Colonic mucosa (tissue), 4 donors: ENCODE measurements around the gene IFT25. TPM values are rescaled to one million over a fixed set of nuclear protein-coding genes. Genes with fewer than 3 reads are reported as not detected.

Experiments used
- DNase-seq: peaks from one replicate; pipeline ENCODE4 v3.0.0-alpha.2; 2020
- H3K27ac ChIP-seq: fragments of 200-600 bp; one replicate; pipeline ENCODE4 v1.8.0; 2021
- H3K27me3 ChIP-seq: fragments of 200-600 bp; one replicate; pipeline ENCODE4 v1.8.0; 2021
- H3K36me3 ChIP-seq: fragments of 200-600 bp; one replicate; pipeline ENCODE4 v1.8.0; 2021
- H3K4me1 ChIP-seq: fragments of 200-600 bp; one replicate; pipeline ENCODE4 v1.8.0; 2021; ENCODE audit warnings: mild to moderate bottlenecking
- H3K4me3 ChIP-seq: fragments of 200-600 bp; one replicate; pipeline ENCODE4 v1.8.0; 2021
- H3K9ac ChIP-seq, 2 donors: one replicate each; pipeline ENCODE4 v1.7.0; 2013; ENCODE audit warnings: control low read depth in 2 of 2, low read depth in 2 of 2, low read length in 2 of 2
- H3K9me3 ChIP-seq: fragments of 200-600 bp; one replicate; pipeline ENCODE4 v1.8.0; 2021
- intact Hi-C: fragments of 100-400 bp; cut with DNase I; formaldehyde crosslinking; loops from one replicate; pipeline ENCODE4 v1.14.1; 2022
- total RNA-seq, 2 donors: library from RNA; stranded (reverse); fragmentation: NEBNext Ultra II Directional in 1 of 2; extraction: Animal tissue kit (Norgen Biotek cat#: 25700) in 1 of 2; gene quantifications; one replicate each; pipeline ENCODE4 v1.2.1, GENCODE V29; 2021
- TF ChIP-seq, protein P1 (sequence below): fragments of 200-600 bp; IDR thresholded peaks from one replicate; pipeline ENCODE4 v1.8.0; 2022; ENCODE audit warnings: antibody characterized with exemption, mild to moderate bottlenecking
- donor health status: healthy.
- donor health status: DM: no; HTN: no; CAD: no.
- donor health status: DM: no; HTN: no; CAD: no.

The IFT25 gene
- total RNA-seq, 2 donors from 2014 or later = 15.1 to 17.5 TPM

GRCh38 chr1:53943090-53943489 is 2.4 kb downstream of the IFT25 start:
- intact Hi-C loops = no loop called here
- H3K36me3 ChIP-seq = no peaks in the 10 kb centered on the region
- TF ChIP-seq, protein P1, sequence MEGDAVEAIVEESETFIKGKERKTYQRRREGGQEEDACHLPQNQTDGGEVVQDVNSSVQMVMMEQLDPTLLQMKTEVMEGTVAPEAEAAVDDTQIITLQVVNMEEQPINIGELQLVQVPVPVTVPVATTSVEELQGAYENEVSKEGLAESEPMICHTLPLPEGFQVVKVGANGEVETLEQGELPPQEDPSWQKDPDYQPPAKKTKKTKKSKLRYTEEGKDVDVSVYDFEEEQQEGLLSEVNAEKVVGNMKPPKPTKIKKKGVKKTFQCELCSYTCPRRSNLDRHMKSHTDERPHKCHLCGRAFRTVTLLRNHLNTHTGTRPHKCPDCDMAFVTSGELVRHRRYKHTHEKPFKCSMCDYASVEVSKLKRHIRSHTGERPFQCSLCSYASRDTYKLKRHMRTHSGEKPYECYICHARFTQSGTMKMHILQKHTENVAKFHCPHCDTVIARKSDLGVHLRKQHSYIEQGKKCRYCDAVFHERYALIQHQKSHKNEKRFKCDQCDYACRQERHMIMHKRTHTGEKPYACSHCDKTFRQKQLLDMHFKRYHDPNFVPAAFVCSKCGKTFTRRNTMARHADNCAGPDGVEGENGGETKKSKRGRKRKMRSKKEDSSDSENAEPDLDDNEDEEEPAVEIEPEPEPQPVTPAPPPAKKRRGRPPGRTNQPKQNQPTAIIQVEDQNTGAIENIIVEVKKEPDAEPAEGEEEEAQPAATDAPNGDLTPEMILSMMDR = no peak
- H3K27me3 ChIP-seq = no peaks in the 10 kb centered on the region
- no peak overlapping the region for H3K27ac ChIP-seq
- H3K4me3 ChIP-seq = no peak overlapping the region
- no peaks in the 10 kb centered on the region for H3K9me3 ChIP-seq
- H3K4me1 ChIP-seq = peaks cover 3% of the 10 kb centered on the region
- no peak overlapping the region for H3K9ac ChIP-seq
- DNase-seq = no peak

DNA sequence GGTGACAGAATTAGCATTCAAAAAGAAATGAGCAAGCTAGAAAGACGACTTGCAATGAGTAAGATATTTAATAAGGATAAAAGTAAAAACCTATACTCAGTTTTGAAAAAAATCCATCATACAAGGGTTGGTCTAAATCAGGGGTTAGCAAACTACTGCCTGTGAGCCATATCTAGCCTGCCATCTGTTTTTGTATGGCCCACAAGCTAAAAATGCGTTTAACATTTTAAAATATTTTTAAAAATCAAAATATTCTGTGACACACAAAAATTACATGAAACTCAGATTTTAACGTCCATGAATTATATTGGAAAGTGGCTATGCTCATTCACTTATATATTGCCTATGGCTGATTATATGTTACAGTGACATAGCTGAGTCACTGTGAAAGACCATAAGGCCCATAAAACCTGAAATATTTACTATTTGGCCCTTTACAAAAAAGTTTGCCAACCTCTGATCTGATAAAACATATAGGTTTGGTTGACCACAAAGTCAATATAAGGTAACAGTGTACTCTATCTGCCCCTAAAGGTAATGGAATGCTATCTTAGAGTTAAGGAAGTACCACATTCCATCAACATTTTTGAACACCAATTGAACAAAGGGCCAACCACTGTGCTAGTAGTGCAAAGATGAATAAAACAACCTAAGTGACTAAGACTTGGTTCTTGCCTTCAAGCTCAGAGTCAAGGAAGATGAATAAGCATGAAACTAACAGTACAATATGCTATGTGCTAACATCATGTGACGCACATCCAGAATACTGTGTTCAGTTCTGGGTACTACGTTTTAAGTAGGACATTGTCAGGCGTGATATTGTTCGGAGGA is 3.2 kb downstream of the IFT25 start:
- TF ChIP-seq, protein P1 = no peak
- no peak overlapping the region for H3K4me3 ChIP-seq
- no peak overlapping the region for H3K9ac ChIP-seq
- no peaks in the 10 kb centered on the region for H3K27me3 ChIP-seq
- H3K4me1 ChIP-seq = peaks cover 3% of the 10 kb centered on the region
- DNase-seq = no peak
- intact Hi-C loops = no loop called here
- no peaks in the 10 kb centered on the region for H3K36me3 ChIP-seq
- no peaks in the 10 kb centered on the region for H3K9me3 ChIP-seq
- no peak overlapping the region for H3K27ac ChIP-seq

DNA sequence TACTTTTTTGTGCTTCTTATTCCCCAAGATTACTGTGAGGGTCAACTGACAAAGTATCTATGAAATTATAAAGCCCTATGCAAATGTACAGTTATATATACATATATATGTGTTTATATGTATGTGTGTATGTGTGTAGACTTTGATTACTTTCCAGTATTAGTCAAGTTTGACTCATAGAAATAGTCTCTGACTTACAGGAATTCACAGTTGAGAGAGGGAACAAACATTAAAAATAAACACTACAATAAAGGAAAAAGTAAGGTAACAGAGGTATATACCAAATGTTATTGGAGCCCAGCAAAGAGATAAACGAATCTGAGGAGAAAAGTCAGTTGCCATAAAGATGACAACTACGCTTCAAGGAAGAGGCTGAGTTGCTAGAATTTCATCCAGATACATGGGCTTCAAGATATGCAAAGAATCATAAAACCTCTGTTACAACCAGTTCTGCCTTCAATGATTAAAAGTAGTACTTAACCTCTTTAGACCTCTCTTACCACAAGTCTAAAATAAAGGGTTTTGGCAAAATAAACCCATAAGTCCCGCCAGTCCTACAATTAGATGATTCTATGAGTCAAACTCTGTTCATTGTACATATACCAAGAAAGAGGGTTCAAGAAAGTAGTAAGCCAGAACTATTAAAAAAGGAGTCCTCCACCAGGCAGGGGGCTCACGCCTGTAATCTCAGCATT is 7.2 kb downstream of the IFT25 start:
- no peaks in the 10 kb centered on the region for H3K36me3 ChIP-seq
- no peaks in the 10 kb centered on the region for H3K27me3 ChIP-seq

DNA sequence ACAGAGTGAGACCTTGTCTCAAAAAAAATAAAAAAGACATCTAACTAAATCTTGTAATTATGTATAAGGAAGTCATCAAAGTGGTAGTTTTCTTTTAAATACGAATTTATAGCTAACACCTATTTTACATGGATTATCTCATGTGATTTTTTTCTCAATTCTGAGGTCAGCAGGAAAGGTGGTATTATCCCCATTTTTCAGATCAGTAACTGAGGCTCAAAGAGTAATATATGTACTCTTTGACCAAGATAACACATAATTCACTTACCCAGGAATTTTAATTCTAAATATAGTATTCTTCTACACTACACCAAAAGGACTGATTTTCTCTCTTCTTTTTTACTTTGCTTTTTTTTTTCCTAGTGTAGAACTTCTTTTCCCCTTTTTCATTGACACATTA is 9.1 kb downstream of the IFT25 start:
- H3K4me3 ChIP-seq = no peak overlapping the region
- intact Hi-C loops = no loop called here
- no peaks in the 10 kb centered on the region for H3K27me3 ChIP-seq
- no peaks in the 10 kb centered on the region for H3K36me3 ChIP-seq
- no peaks in the 10 kb centered on the region for H3K4me1 ChIP-seq
- no peaks in the 10 kb centered on the region for H3K9me3 ChIP-seq
- TF ChIP-seq, protein P1 = no peak
- DNase-seq = no peak
- no peak overlapping the region for H3K9ac ChIP-seq
- H3K27ac ChIP-seq = no peak overlapping the region

More for the DNA sequence above, 7.2 kb downstream of the IFT25 start:
- no peak overlapping the region for H3K9ac ChIP-seq
- TF ChIP-seq, protein P1 = no peak
- no peak overlapping the region for H3K4me3 ChIP-seq
- no peak overlapping the region for H3K27ac ChIP-seq
- intact Hi-C loops = no loop called here
- no peak for DNase-seq
- H3K9me3 ChIP-seq = no peaks in the 10 kb centered on the region
- H3K4me1 ChIP-seq = no peaks in the 10 kb centered on the region

DNA sequence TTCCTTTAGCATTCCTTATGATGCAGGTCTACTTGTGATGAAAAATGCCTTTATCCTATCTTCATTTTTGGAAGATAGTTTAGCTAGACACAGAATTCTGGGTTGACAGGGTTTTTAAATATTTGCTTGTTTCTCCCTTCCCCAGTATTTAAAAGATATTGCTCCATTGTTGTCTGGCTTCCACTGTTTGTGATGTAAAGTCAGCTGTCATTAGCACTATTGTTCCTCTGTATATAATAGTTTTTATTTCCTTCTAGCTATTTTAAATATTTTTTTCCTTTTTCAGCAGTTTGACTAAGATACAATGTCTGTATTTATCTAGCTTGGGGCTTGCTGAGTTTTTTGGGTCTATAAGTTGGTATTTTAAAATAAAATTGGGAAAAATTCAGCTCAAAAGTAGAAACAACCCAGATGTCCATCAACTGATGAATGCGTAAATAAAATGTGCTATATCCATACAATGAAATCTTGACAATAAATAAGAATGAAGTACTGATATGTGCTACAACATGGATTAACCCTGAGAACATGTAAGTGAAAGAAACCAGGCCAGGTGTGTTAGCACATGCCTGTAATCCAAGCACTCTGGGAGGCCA is 11.2 kb downstream of the IFT25 start:
- Histone ChIP-seq H3K27me3 (no peaks in the 10 kb centered on the region), H3K36me3 (no peaks in the 10 kb centered on the region), H3K4me1 (no peaks in the 10 kb centered on the region), H3K9ac (no peak overlapping the region), H3K4me3 (no peak overlapping the region), H3K27ac (no peak overlapping the region), H3K9me3 (no peaks in the 10 kb centered on the region)
- intact Hi-C loops = no loop called here
- TF ChIP-seq, protein P1 = no peak
- no peak for DNase-seq
